ENCODE measurements around the gene STAM2. TPM values are rescaled to one million over a fixed set of nuclear protein-coding genes. Genes with fewer than 3 reads are reported as not detected.

STAM2 gene
- total and polyA plus RNA-seq, 2 of the 13 experiments (the other 11 are each of a cell fraction or from before 2014, with no cell fraction given) = 14.7 to 24.1 TPM

DNA sequence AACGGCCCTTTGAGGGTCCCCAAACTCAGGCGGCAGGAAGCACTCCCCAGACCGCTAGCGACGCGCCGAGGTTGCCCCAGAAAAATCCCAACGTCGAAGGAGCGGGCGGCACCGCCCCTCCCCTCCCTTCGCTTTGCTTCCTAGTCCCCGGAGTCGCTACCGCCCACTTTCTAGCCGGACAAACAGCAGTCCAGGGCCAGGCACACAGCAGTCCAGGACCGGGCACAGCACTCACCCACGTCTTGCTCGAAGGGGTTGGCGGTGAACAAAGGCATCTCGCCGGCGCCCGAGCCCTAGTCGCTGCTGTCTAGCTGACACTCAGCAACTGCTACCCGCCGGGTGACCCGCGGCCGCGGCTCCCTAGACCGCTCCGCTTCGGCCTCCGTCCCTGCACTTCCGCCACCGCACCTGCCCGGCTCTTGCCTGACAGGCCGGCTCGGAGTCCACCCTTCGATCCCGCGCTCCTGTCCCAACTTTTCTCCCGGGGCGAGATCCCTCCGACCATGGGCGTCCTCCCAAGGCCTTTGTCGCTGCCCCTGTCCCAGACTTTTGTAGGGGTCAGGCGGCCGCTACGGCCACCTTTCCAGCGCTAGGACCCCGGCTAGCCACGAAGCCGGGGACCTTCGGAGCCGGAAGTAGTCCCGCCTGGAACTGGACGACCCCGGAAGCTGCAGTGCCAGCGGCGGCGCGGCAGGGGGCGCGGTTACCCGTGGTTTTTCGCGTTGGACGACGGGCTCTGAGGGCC lies at the start of gene STAM2 (continued):
- TF ChIP-seq KDM3A (CRISPR knock-in tag; IDR thresholded peaks at IDR 0.05; ENCODE audit: low read depth) (peak; percentile 98), GABPA (IDR thresholded peaks at IDR 0.05; ENCODE audit: low read depth, low read length) (peak; percentile 81), GABPA (CRISPR knock-in tag; IDR thresholded peaks at IDR 0.05; ENCODE audit: low read depth) (peak; percentile 94), CCAR2 (optimal IDR thresholded peaks at IDR 0.05; ENCODE audit: low read depth, low read length) (no peak), ARNT2 (CRISPR knock-in tag; IDR thresholded peaks at IDR 0.05; ENCODE audit: low read depth) (peak; percentile 90), SP1 (IDR thresholded peaks at IDR 0.05) (no peak), SP1 (CRISPR knock-in tag; IDR thresholded peaks at IDR 0.05) (peak; percentile 71), ZNF138 (CRISPR knock-in tag; IDR thresholded peaks at IDR 0.05; ENCODE audit: low read depth) (peak; percentile 19; the same call in 1 of the 2 replicates), TBL1XR1 (IDR thresholded peaks at IDR 0.05; ENCODE audit: borderline replicate concordance, low read length, partially characterized antibody) (peak; percentile 38), ZNF709 (CRISPR knock-in tag; IDR thresholded peaks at IDR 0.05) (0 out of 2 replicates have a peak, but pooled peaks have one; percentile 68), ARNTL (CRISPR knock-in tag; IDR thresholded peaks at IDR 0.05) (no peak), ONECUT2 (CRISPR knock-in tag; IDR thresholded peaks at IDR 0.05) (peak; percentile 49; the same call in 1 of the 2 replicates), ZNF782 (CRISPR knock-in tag; IDR thresholded peaks at IDR 0.05; ENCODE audit: borderline replicate concordance) (peak; percentile 36; the same call in 1 of the 2 replicates), HDAC6 (IDR thresholded peaks at IDR 0.05; ENCODE audit: low read depth, low read length) (peak; percentile 98)
- TF ChIP-seq, protein P1, sequence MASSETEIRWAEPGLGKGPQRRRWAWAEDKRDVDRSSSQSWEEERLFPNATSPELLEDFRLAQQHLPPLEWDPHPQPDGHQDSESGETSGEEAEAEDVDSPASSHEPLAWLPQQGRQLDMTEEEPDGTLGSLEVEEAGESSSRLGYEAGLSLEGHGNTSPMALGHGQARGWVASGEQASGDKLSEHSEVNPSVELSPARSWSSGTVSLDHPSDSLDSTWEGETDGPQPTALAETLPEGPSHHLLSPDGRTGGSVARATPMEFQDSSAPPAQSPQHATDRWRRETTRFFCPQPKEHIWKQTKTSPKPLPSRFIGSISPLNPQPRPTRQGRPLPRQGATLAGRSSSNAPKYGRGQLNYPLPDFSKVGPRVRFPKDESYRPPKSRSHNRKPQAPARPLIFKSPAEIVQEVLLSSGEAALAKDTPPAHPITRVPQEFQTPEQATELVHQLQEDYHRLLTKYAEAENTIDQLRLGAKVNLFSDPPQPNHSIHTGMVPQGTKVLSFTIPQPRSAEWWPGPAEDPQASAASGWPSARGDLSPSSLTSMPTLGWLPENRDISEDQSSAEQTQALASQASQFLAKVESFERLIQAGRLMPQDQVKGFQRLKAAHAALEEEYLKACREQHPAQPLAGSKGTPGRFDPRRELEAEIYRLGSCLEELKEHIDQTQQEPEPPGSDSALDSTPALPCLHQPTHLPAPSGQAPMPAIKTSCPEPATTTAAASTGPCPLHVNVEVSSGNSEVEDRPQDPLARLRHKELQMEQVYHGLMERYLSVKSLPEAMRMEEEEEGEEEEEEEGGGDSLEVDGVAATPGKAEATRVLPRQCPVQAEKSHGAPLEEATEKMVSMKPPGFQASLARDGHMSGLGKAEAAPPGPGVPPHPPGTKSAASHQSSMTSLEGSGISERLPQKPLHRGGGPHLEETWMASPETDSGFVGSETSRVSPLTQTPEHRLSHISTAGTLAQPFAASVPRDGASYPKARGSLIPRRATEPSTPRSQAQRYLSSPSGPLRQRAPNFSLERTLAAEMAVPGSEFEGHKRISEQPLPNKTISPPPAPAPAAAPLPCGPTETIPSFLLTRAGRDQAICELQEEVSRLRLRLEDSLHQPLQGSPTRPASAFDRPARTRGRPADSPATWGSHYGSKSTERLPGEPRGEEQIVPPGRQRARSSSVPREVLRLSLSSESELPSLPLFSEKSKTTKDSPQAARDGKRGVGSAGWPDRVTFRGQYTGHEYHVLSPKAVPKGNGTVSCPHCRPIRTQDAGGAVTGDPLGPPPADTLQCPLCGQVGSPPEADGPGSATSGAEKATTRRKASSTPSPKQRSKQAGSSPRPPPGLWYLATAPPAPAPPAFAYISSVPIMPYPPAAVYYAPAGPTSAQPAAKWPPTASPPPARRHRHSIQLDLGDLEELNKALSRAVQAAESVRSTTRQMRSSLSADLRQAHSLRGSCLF (CRISPR knock-in tag; IDR thresholded peaks at IDR 0.05; ENCODE audit: borderline replicate concordance) = no peak
- TF ChIP-seq, protein P2, sequence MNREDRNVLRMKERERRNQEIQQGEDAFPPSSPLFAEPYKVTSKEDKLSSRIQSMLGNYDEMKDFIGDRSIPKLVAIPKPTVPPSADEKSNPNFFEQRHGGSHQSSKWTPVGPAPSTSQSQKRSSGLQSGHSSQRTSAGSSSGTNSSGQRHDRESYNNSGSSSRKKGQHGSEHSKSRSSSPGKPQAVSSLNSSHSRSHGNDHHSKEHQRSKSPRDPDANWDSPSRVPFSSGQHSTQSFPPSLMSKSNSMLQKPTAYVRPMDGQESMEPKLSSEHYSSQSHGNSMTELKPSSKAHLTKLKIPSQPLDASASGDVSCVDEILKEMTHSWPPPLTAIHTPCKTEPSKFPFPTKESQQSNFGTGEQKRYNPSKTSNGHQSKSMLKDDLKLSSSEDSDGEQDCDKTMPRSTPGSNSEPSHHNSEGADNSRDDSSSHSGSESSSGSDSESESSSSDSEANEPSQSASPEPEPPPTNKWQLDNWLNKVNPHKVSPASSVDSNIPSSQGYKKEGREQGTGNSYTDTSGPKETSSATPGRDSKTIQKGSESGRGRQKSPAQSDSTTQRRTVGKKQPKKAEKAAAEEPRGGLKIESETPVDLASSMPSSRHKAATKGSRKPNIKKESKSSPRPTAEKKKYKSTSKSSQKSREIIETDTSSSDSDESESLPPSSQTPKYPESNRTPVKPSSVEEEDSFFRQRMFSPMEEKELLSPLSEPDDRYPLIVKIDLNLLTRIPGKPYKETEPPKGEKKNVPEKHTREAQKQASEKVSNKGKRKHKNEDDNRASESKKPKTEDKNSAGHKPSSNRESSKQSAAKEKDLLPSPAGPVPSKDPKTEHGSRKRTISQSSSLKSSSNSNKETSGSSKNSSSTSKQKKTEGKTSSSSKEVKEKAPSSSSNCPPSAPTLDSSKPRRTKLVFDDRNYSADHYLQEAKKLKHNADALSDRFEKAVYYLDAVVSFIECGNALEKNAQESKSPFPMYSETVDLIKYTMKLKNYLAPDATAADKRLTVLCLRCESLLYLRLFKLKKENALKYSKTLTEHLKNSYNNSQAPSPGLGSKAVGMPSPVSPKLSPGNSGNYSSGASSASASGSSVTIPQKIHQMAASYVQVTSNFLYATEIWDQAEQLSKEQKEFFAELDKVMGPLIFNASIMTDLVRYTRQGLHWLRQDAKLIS (CRISPR knock-in tag; IDR thresholded peaks at IDR 0.05) = peak; percentile 86; the same call in 1 of the 2 replicates
- TF ChIP-seq, protein P3, sequence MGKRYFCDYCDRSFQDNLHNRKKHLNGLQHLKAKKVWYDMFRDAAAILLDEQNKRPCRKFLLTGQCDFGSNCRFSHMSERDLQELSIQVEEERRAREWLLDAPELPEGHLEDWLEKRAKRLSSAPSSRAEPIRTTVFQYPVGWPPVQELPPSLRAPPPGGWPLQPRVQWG (CRISPR knock-in tag; IDR thresholded peaks at IDR 0.05; ENCODE audit: borderline replicate concordance, low read depth) = no peak
- TF ChIP-seq, protein P4, sequence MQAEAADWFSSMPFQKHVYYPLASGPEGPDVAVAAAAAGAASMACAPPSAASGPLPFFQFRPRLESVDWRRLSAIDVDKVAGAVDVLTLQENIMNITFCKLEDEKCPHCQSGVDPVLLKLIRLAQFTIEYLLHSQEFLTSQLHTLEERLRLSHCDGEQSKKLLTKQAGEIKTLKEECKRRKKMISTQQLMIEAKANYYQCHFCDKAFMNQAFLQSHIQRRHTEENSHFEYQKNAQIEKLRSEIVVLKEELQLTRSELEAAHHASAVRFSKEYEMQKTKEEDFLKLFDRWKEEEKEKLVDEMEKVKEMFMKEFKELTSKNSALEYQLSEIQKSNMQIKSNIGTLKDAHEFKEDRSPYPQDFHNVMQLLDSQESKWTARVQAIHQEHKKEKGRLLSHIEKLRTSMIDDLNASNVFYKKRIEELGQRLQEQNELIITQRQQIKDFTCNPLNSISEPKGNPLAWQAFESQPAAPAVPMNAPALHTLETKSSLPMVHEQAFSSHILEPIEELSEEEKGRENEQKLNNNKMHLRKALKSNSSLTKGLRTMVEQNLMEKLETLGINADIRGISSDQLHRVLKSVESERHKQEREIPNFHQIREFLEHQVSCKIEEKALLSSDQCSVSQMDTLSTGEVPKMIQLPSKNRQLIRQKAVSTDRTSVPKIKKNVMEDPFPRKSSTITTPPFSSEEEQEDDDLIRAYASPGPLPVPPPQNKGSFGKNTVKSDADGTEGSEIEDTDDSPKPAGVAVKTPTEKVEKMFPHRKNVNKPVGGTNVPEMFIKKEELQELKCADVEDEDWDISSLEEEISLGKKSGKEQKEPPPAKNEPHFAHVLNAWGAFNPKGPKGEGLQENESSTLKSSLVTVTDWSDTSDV (CRISPR knock-in tag; IDR thresholded peaks at IDR 0.05) = no peak
